Dermis microvascular lymphatic vessel endothelial cell (primary cell): ENCODE data around the gene AMMECR1. TPM values are rescaled to one million over a fixed set of nuclear protein-coding genes. Genes with fewer than 3 reads are reported as not detected.
"Not testable (repeated sequence)": the region's sequence is repeated elsewhere in the genome, so short reads cannot be mapped to it uniquely, and the experiment has no call there.

Source experiments
- DNase-seq, 2 donors: peaks; one replicate each; pipeline versions ENCODE4 v3.0.0 to v3.0.0-alpha.2; 2010; ENCODE audit warnings: low read depth in 2 of 2
- total RNA-seq: library from RNA; depleted of rRNA; stranded (reverse); fragments of >200 nt; gene quantifications from 2 replicates; pipeline ENCODE4 v1.2.1, GENCODE V29; 2014

Gene AMMECR1
- total RNA-seq, 1 donor from 2014 or later: 4.7 TPM

DNA sequence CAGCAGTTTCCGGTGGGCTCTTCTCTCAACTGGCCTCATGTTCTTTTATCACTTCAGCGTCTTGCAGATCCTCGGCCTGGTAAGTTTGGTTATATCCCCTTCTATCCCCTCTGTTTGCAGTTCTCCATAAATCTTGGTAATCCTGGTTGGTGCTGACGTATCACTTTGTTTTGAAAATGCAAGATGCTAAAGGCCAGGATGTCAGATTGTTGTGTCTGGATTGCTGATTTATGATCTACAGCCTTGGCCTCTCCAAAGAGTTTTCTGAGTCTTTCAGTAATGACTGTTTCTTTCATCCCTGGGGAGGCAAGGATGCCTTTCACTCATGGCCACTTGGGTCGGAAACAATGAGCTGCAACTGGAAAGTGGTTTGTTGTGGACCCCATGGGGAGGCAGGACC lies 146.4 kb downstream of the AMMECR1 start:
- DNase-seq: no peak

DNA sequence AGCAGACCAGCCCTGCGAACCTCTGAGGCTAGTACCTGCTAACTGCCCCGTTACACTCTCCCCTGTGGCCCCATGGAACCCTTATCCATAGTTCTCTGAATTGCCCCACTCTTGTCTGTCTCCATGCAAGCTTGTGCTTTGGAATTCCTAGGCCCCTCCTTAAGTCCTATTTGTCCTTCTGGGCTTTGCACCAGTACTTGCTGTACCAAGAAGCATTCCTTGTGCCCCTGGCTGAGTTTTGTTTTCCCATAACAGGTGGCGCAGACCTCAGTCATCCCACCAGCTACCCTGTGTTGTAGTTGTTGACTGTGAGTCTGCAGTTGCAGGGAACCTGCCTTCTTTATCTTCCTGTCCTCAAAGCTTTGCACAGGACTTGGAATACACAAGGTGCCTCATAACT lies 147.9 kb downstream of the AMMECR1 start:
- no peak for DNase-seq

DNA sequence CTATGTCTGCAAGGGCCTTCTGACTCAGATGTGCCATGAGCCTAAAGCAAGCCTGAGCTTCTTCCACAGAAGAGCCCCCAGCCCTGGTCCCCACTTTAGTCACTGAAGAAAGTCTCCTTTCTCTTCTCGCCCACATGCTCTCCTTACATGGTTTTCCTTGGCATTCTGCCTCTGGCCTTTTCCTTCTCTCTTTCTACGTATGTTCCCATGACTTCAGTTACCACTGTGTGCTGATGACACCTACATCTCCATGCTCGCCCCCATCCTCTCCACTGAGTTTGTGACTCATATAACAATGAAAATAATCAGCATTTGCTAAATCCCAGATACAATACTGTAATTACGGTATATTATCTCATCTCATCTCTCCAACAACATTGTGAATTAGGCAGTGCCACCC lies 149.3 kb downstream of the AMMECR1 start:
- DNase-seq: no peak

DNA sequence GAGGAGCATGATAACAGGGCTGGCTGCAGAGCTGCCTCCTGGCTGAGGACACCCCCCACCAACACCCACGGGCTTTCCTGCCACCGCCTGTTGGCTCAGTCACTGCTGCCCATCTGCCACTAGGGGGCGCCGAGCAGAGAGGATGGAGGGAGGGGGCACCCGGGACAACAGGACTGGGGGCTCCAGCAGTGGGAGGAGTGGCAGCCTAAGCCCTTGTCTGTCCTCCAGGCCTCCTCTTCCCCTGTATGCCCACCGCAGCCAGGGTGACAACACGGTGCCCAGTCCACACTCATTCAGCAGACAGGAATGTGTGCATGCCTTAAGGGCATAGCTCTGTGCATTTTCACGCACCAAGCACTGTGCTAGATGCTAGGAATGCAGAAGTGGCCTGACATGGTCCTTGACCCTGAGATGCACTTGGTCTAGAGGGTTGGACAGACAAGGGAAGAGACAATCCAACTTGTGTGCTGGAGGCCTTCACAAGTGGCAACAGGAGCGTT lies 149.9 kb downstream of the AMMECR1 start:
- DNase-seq: peak in 1 of 2 donors; percentile 12

DNA sequence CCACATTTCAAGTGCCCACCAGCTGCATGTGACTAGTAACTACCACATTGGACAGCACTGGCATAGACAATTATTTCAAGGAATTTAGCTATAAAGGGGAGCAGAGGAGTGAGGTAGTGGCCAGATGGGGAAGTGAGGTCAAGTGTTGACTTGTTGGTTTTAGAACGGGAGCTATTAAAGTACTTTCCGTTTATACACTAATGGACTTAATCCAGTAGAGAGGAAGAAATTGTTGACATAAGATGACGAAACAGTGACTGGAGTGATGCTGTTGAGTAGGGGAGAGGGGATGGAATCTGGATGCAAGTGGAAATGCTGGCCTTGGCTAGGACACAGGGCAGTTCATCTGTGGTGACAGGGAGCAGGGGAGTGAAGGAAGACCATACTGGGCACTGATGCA lies 154.4 kb downstream of the AMMECR1 start:
- DNase-seq: no peak

DNA sequence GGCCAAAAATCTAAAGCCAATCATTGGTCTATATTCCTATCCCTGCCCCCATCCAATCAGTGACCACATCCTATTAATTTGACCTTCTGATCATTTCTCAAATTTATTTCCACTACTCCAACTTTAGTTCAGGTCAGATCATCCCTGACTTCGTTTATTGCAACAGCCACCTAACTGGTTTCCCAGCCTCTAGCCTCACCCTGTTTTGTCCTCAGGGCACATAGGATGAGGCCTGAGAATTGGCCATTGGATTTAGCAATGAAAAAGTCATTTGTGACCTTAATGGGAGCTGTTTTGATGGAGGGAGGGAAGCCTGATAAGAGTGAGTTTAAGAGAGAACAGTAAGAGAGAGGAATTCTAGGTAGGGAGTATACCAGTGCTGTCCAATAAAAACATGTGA lies 155.0 kb downstream of the AMMECR1 start:
- DNase-seq: no peak

- no peak for DNase-seq
Measured at GRCh38 chrX:110162131-110162530, 155.8 kb downstream of the AMMECR1 start.

GRCh38 chrX:110161361-110161686 lies 156.6 kb downstream of the AMMECR1 start:
- DNase-seq: no peak

- no peak for DNase-seq
Measured at GRCh38 chrX:110159865-110160264, 158.0 kb downstream of the AMMECR1 start.

DNA sequence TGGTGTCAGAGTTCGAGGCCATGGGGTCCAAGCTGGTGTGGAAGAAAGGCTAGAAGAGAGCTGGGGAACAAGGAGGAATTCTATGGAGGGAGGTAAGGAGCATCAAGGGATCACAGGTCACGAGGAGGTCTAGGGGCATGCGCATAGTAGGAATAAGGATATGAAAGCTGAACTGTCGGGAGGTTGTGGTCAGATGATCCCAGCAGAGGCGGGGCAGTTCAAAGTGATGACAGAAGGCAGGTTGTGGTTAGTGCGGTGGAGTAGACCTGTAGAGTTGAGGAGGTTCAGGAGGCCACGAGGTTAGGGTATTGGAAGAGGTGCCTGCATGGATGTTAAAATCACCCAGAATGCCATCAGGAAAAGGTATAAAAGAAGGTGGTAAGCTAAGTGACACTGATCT lies 158.7 kb downstream of the AMMECR1 start:
- DNase-seq: no peak

- DNase-seq: no peak
Measured at GRCh38 chrX:110157444-110157843, 160.4 kb downstream of the AMMECR1 start.

DNA sequence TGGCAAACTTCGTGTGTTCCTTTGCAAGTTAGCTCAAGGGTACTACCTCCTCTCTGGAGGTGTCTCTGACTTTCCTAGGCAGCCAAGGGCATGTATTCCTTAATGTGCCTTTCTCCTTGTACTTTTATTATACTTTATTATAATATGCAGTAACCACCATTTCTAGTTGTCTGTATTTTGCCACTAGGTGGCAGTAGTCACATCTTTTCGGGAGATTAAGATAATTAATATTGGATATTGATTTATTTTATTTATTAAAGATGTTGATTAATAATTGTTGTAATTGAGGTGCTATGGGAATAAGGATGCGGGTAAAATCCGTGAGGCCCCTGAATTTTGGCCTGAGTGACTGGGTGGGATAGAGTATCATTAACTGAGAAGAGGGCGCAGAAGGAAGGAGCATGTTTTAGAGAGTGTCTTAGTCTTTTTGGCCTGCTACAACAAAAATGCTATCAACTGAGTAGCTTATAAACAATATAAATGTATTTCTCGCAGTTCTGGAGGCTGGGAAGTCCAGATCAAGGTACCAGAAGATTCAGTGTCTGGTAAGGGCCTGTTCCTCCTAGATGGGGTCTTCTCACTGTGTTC lies 161.6 kb downstream of the AMMECR1 start:
- DNase-seq: peak in 1 of 2 donors; percentile 7

DNA sequence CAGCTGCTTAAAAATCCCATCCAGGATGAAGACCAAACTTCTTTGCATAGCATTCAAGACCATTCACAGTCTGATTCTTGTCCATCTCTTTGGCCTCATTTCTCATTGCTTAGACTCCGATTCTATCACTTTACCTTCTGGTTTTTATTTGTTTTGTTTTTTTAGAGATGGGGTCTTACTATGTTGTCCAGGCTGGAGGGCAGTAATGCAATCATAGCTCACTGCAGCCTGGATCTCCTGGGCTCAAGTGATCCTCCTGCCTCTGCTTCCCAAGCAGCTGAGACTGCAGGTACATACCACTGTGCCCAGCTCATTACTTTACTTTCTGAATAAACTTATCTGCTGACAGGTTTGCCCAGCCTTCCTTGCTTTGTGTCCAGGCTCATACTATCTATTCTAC lies 162.1 kb downstream of the AMMECR1 start:
- DNase-seq: no peak

DNA sequence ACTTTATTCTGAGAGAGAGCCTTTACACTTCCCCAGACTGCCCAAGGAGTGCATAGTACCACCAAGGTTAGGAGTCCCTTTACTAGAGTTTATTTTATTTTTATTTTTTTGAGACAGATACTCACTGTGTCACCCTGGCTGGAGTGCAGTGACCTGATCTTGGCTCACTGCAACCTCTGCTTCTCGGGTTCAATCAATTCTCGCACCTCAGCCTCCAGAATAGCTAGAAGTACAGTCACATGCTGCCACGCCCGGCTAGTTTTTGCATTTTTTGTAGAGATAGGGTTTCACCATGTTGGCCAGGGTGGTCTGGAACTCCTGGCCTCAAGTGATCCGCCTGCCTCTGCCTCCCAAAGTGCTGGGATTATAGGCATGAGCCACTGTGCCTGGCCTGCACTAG lies 163.6 kb downstream of the AMMECR1 start:
- not testable (repeated sequence) for DNase-seq

DNA sequence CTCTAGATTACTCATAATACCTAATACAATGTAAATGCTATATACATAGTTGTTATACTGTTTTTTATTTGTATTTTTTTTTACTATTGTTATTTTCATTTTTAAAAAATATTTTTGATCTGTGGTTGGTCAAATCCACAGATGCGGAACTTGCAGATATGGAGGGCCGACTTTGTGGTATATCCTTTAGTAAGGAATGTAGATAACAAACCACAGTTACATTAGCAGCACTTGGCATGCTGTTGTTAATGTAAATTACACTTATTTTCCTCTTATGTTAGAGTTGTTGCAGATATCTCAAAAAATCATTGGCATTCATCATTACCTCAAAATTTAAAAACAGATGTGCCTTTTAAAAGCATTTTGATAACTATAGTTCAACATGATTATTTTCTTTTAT lies 164.0 kb downstream of the AMMECR1 start:
- no peak for DNase-seq

DNA sequence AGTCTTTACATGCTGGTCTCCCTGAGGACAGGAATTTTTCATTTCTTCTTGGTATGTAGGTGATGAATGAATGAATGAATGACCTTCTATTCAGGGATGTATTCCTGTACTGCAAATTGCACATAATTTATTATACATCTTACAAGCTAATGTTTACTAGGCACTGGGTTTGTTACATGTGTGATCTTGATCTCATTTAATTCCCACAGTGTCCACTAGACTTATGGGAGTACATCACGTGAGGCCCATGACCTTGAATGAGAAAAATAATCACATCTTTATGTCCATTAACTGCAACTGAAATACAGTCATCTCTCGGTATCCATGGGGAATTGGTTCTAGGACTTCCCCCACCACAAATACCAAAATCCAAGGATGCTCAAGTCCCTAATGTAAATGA lies 164.6 kb downstream of the AMMECR1 start:
- DNase-seq: no peak

DNA sequence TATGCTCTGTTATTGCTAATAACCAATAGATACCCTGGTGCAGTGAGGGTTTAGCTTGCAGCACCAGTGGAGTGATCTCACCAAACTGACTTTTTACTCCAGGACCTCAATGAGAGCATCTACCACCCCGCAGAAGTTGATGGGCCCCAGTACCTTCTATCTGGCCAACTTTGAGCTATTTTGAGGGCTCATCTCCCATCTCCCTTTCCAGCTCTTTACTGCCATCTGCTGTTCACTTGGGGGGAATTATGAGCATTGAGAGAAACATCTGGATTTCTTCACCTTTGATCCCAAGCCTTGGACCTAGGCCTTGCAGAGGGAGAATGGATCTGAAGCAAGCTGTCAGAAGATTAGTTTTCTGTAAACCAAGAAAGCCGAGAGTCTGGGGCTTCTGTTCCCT lies 171.4 kb downstream of the AMMECR1 start:
- DNase-seq: peak in 1 of 2 donors; percentile 33

DNA sequence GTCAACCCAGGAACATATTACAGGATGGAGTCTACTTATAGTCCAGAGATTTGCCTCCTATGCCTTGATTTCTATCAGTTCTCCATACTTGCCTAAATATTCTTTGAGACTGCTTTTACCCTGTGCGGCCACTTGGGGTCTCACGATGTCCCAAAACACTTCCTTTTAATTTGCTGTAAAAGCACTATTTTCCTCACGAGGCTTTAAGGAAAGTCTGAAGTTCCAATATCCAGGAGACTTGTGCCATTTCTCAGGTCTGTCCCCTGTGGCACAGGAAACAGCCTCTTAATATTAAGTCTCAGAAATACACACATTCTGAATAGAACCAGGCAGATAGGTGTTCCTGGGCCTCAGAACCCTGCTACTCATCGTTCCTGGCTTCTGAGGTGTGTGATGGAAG lies 172.0 kb downstream of the AMMECR1 start:
- DNase-seq: peak in 1 of 2 donors; percentile 30

DNA sequence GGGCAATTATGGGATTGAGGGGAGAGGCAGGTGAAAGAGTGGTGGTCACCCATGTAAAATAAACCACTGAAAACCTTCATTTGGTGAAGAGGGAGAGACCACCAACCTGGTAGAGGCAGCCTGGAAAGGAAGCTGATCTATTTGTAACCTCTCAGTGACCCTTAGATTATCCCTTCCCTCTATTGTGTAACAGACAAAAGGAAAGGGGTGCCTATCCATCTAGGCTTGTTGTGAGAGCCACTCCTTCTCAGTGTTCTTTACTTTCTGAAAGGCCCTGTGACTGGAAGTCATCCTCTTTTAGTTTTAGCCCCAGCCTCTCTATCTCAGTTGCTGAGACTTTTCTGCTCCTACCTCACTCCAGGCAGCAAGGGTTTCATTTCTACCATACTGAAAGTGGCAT lies 172.6 kb downstream of the AMMECR1 start:
- no peak for DNase-seq

Other genes starting within 250 kb of the AMMECR1 start
- gene RTL9, start 40.8 kb upstream of the AMMECR1 start, total RNA-seq: not detected in 2 replicates